DND-41 (cell line): ENCODE measurements around the gene SHBG.

Source experiments
- EZH2 ChIP-seq: IDR thresholded peaks from 3 replicates; pipeline ENCODE4 v1.6.1; 2012; ENCODE audit warnings: borderline replicate concordance, low read depth, mild to moderate bottlenecking, moderate library complexity, low read length, inconsistent platforms; ENCODE audit not compliant: severe bottlenecking
- TF ChIP-seq, protein P1 (sequence below): IDR thresholded peaks from 2 replicates; pipeline ENCODE4 v1.5.1; 2012; ENCODE audit warnings: borderline replicate concordance, low read length, moderate library complexity, mild to moderate bottlenecking; ENCODE audit not compliant: poor library complexity, severe bottlenecking; ENCODE audit errors: extremely low read depth

DNA sequence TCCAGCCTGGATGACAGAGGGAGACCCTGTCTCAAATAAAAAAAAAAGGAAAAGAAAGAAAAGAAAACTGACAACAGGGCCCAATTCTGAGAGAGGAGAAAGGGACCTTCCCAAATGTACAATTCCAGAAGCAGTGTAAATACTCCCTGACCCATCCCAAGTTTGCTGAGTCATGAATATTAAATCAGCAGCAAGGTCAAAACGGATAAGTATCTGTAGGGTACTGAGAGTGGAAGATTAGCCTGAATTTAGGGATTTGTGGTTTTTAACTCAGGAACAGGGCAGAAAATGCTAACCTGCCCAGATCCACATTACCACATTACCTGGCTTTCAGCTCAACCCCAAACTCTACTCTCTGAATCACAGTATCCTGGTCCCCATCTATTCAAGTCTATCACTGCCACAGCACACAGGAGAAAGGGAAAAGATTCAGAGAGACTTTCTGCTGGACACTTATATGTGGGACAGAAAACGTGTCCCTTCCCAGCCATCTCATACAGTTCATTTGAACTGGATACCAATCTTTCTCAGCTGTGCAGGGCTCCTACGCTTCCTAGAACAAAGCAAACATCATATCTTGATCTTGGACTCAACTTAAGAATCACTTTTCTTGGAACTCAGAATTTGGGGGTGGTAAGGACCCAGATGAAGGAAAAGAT is 18.2 kb upstream of the SHBG start:
- TF ChIP-seq, protein P1, sequence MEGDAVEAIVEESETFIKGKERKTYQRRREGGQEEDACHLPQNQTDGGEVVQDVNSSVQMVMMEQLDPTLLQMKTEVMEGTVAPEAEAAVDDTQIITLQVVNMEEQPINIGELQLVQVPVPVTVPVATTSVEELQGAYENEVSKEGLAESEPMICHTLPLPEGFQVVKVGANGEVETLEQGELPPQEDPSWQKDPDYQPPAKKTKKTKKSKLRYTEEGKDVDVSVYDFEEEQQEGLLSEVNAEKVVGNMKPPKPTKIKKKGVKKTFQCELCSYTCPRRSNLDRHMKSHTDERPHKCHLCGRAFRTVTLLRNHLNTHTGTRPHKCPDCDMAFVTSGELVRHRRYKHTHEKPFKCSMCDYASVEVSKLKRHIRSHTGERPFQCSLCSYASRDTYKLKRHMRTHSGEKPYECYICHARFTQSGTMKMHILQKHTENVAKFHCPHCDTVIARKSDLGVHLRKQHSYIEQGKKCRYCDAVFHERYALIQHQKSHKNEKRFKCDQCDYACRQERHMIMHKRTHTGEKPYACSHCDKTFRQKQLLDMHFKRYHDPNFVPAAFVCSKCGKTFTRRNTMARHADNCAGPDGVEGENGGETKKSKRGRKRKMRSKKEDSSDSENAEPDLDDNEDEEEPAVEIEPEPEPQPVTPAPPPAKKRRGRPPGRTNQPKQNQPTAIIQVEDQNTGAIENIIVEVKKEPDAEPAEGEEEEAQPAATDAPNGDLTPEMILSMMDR = no peak
- TF ChIP-seq EZH2 = no peak
